DOHH2 (cell line): ENCODE results near the gene PRPSAP1.

Experiments
- H3F3A ChIP-seq: fragments of 200-600 bp; sonication (generic), shearing (Covaris generic); 2 replicates; pipeline ENCODE4 v1.6.0; 2016; ENCODE audit warnings: antibody characterized with exemption, mild to moderate bottlenecking; ENCODE audit not compliant: control insufficient read depth, insufficient read depth
- H3K27ac ChIP-seq: fragments of 200-600 bp; sonication (generic); 2 replicates; pipeline ENCODE4 v1.5.1; 2014; ENCODE audit warnings: low read depth, mild to moderate bottlenecking, low read length, moderate library complexity
- H3K27me3 ChIP-seq: fragments of 200-600 bp; sonication (generic); 2 replicates; pipeline ENCODE4 v1.6.1; 2014; ENCODE audit warnings: mild to moderate bottlenecking, low read length, mixed read lengths; ENCODE audit not compliant: control insufficient read depth
- H3K36me3 ChIP-seq: fragments of 200-600 bp; sonication (generic); 2 replicates; pipeline ENCODE4 v1.6.1; 2014; ENCODE audit warnings: mild to moderate bottlenecking, low read length, moderate library complexity, mixed read lengths; ENCODE audit not compliant: control insufficient read depth
- H3K4me1 ChIP-seq: fragments of 200-600 bp; sonication (generic); 2 replicates; pipeline ENCODE4 v1.6.1; 2014; ENCODE audit warnings: mild to moderate bottlenecking, low read length, mixed read lengths; ENCODE audit not compliant: control insufficient read depth
- H3K4me2 ChIP-seq: fragments of 200-600 bp; sonication (generic); 2 replicates; pipeline ENCODE4 v1.6.0; 2014; ENCODE audit warnings: mild to moderate bottlenecking, low read length, moderate library complexity
- H3K4me3 ChIP-seq: fragments of 200-600 bp; sonication (generic); 2 replicates; pipeline ENCODE4 v1.5.1; 2014; ENCODE audit warnings: mild to moderate bottlenecking, low read length, mixed read lengths
- H3K79me2 ChIP-seq: fragments of 200-600 bp; sonication (generic); 2 replicates; pipeline ENCODE4 v1.6.1; 2014; ENCODE audit warnings: mild to moderate bottlenecking, low read length, mixed read lengths; ENCODE audit not compliant: control insufficient read depth
- H3K9me2 ChIP-seq: fragments of 200-600 bp; sonication (generic); replicated peaks from 2 replicates; pipeline ENCODE4 v1.6.1; 2014; ENCODE audit warnings: mild to moderate bottlenecking, low read length, mixed read lengths; ENCODE audit not compliant: control insufficient read depth
- H3K9me3 ChIP-seq: fragments of 200-600 bp; sonication (generic); 2 replicates; pipeline ENCODE4 v1.6.1; 2014; ENCODE audit warnings: antibody characterized with exemption, low read length, mixed read lengths; ENCODE audit not compliant: control insufficient read depth, insufficient read depth
- H4K20me1 ChIP-seq: fragments of 200-600 bp; sonication (generic); 2 replicates; pipeline ENCODE4 v1.6.0; 2014; ENCODE audit warnings: low read depth, mild to moderate bottlenecking, antibody characterized with exemption, low read length, moderate library complexity; ENCODE audit not compliant: control insufficient read depth, insufficient read depth
- CTCF ChIP-seq: fragments of 200-600 bp; sonication (generic); IDR thresholded peaks from one replicate; pipeline ENCODE4 v1.5.1; 2014; ENCODE audit warnings: antibody characterized with exemption, mild to moderate bottlenecking, low read depth, low read length; ENCODE audit not compliant: poor library complexity, severe bottlenecking
- EZH2phosphoT487 ChIP-seq: fragments of 200-600 bp; sonication (generic); IDR thresholded peaks from 2 replicates; pipeline ENCODE4 v1.6.1; 2017; ENCODE audit warnings: borderline replicate concordance, mild to moderate bottlenecking, antibody characterized with exemption, low read length, moderate library complexity, mixed read lengths

PRPSAP1 gene

GRCh38 chr17:76314392-76315227, 39.1 kb downstream of the PRPSAP1 start:
- Histone ChIP-seq H3K79me2 (no peaks in the 10 kb centered on the region), H3K4me2 (no peak overlapping the region), H3K4me3 (no peak overlapping the region), H4K20me1 (no peaks in the 10 kb centered on the region), H3K27me3 (no peaks in the 10 kb centered on the region), H3K9me2 (no peaks in the 10 kb centered on the region), H3K36me3 (peaks cover 18% of the 10 kb centered on the region), H3K27ac (no peak overlapping the region), H3K4me1 (peaks cover 2% of the 10 kb centered on the region), H3K9me3 (no peaks in the 10 kb centered on the region), H3F3A (no peaks in the 10 kb centered on the region)
- TF ChIP-seq EZH2phosphoT487 = no peak
- no peak for TF ChIP-seq CTCF

GRCh38 chr17:76312735-76313134, 41.0 kb downstream of the PRPSAP1 start:
- Histone ChIP-seq H3K36me3 (peaks cover 18% of the 10 kb centered on the region), H3K9me2 (no peaks in the 10 kb centered on the region), H4K20me1 (no peaks in the 10 kb centered on the region), H3K27me3 (no peaks in the 10 kb centered on the region), H3K9me3 (no peaks in the 10 kb centered on the region), H3K27ac (no peak overlapping the region), H3K4me2 (no peak overlapping the region), H3K79me2 (no peaks in the 10 kb centered on the region), H3K4me1 (peaks cover 9% of the 10 kb centered on the region), H3F3A (no peaks in the 10 kb centered on the region), H3K4me3 (no peak overlapping the region)
- TF ChIP-seq CTCF (no peak), EZH2phosphoT487 (no peak)

- Histone ChIP-seq H3K4me3 (no peak overlapping the region), H3K9me2 (no peaks in the 10 kb centered on the region), H3K4me1 (peaks cover 9% of the 10 kb centered on the region), H4K20me1 (no peaks in the 10 kb centered on the region), H3K79me2 (no peaks in the 10 kb centered on the region), H3K27ac (no peak overlapping the region), H3K36me3 (peaks cover 18% of the 10 kb centered on the region), H3K27me3 (no peaks in the 10 kb centered on the region), H3K4me2 (no peak overlapping the region), H3K9me3 (no peaks in the 10 kb centered on the region), H3F3A (no peaks in the 10 kb centered on the region)
- no peak for TF ChIP-seq CTCF
- TF ChIP-seq EZH2phosphoT487 = no peak
Measured at GRCh38 chr17:76309461-76309860, 44.3 kb downstream of the PRPSAP1 start.
